Adrenal gland (tissue), 12 donors: Measurements from ENCODE around the gene BICDL1. TPM values are rescaled to one million over a fixed set of nuclear protein-coding genes. Genes with fewer than 3 reads are reported as not detected.

ENCODE experiments used
- DNase-seq, 7 donors: peaks; one replicate each; pipeline ENCODE4 v3.0.0-alpha.2; 2019 to 2020
- H3K27ac ChIP-seq, 5 donors: fragments of 200-600 bp; sonication (generic) in 4 of 5; 1 replicate in 3 of 5; 2 replicates in 2 of 5; pipeline versions ENCODE4 v1.5.1 to v1.8.0; 2016 to 2020; ENCODE audit warnings: mild to moderate bottlenecking in 1 of 5
- H3K27me3 ChIP-seq: fragments of 200-600 bp; 2 replicates; pipeline ENCODE4 v1.8.0; 2021
- H3K36me3 ChIP-seq, 2 donors: fragments of 200-600 bp; replicated peaks in 1 of 2; 1 replicate in 1 of 2; 2 replicates in 1 of 2; pipeline versions ENCODE4 v1.5.1 to v1.8.0; 2018 to 2022
- H3K4me1 ChIP-seq, 2 donors: fragments of 200-600 bp; replicated peaks in 1 of 2; 1 replicate in 1 of 2; 2 replicates in 1 of 2; pipeline versions ENCODE4 v1.5.1 to v1.8.0; 2018 to 2021
- H3K4me3 ChIP-seq, 4 donors: fragments of 200-600 bp; sonication (generic) in 3 of 4; one replicate each; pipeline ENCODE4 v1.5.1; 2016 to 2018
- H3K9me3 ChIP-seq, 3 donors: fragments of 200-600 bp; sonication (generic) in 1 of 3; replicated peaks in 1 of 3; 1 replicate in 2 of 3; 2 replicates in 1 of 3; pipeline versions ENCODE4 v1.5.1 to v1.8.0; 2016 to 2021
- POLR2A ChIP-seq, 2 donors: fragments of 450-650 bp; IDR thresholded peaks; one replicate each; pipeline ENCODE4 v1.6.1; 2017; ENCODE audit warnings: antibody characterized with exemption in 2 of 2, mild to moderate bottlenecking in 2 of 2, moderate library complexity in 1 of 2
- WGBS, 4 donors: extraction: QIAGEN DNeasy Blood & Tissue Kit in 2 of 4; methylation state at CpG; one replicate each; pipeline versions ENCODE4 v1.1.5 to v1.1.7; 2013 to 2017; 5-methylcytosine and 5-hydroxymethylcytosine counted together
- intact Hi-C, 2 donors: fragments of 100-400 bp; cut with DNase I; formaldehyde crosslinking; loops; one replicate each; pipeline versions ENCODE4 v1.14.1 to v1.15.0; 2022 to 2023
- polyA plus RNA-seq, 3 donors: library from polyadenylated mRNA; stranded (reverse); fragments of 200-250 nt in 2 of 3; fragments of 350-450 nt in 1 of 3; fragmentation: Illumina TruSeq in 1 of 3; extraction: RNeasy Lipid Tissue Mini Kit (QIAGEN cat#74804) in 1 of 3; gene quantifications; one replicate each; pipeline ENCODE4 v1.2.3, GENCODE V29; 2013 to 2014
- total RNA-seq, 9 donors: library from RNA; depleted of rRNA in 4 of 9; stranded (reverse); fragments of >200 nt in 4 of 9; fragments of 120-200 nt in 1 of 9; fragmentation: NEBNext Ultra II Directional in 1 of 9; extraction: Animal tissue kit (Norgen Biotek cat#: 25700) in 1 of 9; gene quantifications; one replicate each; pipeline versions ENCODE4 v1.1.0 to v1.2.4, GENCODE V29; 2013 to 2023
- TF ChIP-seq, protein P1 (sequence below), 6 experiments: fragments of 450-650 bp in 4 of 6; fragments of 200-600 bp in 2 of 6; sonication (generic) in 1 of 6; IDR thresholded peaks; 1 replicate in 5 of 6; 2 replicates in 1 of 6; pipeline versions ENCODE4 v1.5.1 to v1.8.0; 2016 to 2021; ENCODE audit warnings: antibody characterized with exemption in 6 of 6, mild to moderate bottlenecking in 2 of 6, moderate library complexity in 1 of 6
- donor health status: healthy with polysubstance abuse.
- donor health status: Bipolar disorder and iron deficiency.
- donor health status: DM: yes; HTN: yes; CAD: no.
- donor health status: DM: no; HTN: no; CAD: no.
- donor health status: DM: no; HTN: no; CAD: no.
- donor health status: DM: yes; HTN: yes; CAD: no.

The BICDL1 gene
- total and polyA plus RNA-seq, 12 donors: 0.35 to 24.0 (median 2.7) TPM

DNA sequence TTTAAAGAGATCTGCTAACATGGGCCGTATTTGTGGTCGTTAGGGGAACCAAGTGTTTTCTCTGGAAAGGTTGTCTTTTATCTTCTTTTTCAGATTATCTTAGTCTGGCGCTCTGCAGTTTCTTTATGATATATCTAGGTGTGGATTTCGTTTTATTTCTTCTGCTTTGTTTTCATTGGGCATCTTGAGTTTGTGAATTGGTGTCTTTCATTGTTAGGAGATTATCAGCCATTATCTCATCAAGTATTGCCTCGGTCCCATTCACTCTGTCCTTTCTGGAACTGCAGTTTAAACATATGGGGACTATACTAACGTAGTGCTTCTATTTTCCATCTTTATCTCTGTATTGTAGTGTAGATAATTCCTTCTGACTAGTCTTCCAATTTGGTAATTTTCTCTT lies 60.4 kb downstream of the BICDL1 start:
- H3K4me1 ChIP-seq: no peaks in the 10 kb centered on the region
- H3K27me3 ChIP-seq: no peaks in the 10 kb centered on the region
- WGBS, 4 donors: 81 to 92% (median 87%) methylated on average over 6 of the region's 6 CpGs
- no peak overlapping the region for H3K4me3 ChIP-seq
- H3K27ac ChIP-seq: no peak overlapping the region
- no peak for DNase-seq
- intact Hi-C loops: no loop called here
- H3K9me3 ChIP-seq: no peaks in the 10 kb centered on the region
- TF ChIP-seq, protein P1, sequence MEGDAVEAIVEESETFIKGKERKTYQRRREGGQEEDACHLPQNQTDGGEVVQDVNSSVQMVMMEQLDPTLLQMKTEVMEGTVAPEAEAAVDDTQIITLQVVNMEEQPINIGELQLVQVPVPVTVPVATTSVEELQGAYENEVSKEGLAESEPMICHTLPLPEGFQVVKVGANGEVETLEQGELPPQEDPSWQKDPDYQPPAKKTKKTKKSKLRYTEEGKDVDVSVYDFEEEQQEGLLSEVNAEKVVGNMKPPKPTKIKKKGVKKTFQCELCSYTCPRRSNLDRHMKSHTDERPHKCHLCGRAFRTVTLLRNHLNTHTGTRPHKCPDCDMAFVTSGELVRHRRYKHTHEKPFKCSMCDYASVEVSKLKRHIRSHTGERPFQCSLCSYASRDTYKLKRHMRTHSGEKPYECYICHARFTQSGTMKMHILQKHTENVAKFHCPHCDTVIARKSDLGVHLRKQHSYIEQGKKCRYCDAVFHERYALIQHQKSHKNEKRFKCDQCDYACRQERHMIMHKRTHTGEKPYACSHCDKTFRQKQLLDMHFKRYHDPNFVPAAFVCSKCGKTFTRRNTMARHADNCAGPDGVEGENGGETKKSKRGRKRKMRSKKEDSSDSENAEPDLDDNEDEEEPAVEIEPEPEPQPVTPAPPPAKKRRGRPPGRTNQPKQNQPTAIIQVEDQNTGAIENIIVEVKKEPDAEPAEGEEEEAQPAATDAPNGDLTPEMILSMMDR (IDR thresholded peaks at IDR 0.05): no peak
- no peak for TF ChIP-seq POLR2A (IDR thresholded peaks at IDR 0.05)
- H3K36me3 ChIP-seq: no peaks in the 10 kb centered on the region

DNA sequence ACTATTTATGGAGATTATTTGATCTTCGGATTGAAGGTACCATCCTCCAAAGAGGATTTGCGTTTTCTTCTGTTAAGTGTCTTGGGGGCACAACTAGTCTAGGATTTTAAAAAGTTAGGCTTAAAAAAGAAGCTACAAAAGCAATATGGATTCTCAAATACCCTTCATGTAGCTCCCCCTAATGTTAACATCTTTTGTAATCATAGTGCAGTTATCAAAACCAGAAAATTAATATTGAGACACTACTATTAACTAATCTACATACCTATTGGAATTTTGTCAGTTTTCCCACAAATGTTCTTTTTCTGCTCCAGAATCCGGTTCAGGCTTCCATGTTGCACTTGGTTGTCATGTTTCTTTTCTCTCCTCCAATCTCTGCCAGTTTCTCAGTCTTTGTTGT lies 62.5 kb downstream of the BICDL1 start:
- Histone ChIP-seq H3K4me1 (no peaks in the 10 kb centered on the region), H3K36me3 (no peaks in the 10 kb centered on the region), H3K4me3 (no peak overlapping the region), H3K27ac (no peak overlapping the region), H3K9me3 (no peaks in the 10 kb centered on the region), H3K27me3 (no peaks in the 10 kb centered on the region)
- DNase-seq: no peak
- intact Hi-C loops: no loop called here
- WGBS, 4 donors: 95 to 97% (median 95%) methylated on average over 3 of the region's 3 CpGs
- TF ChIP-seq, protein P1 (IDR thresholded peaks at IDR 0.05): no peak
- TF ChIP-seq POLR2A (IDR thresholded peaks at IDR 0.05): no peak

DNA sequence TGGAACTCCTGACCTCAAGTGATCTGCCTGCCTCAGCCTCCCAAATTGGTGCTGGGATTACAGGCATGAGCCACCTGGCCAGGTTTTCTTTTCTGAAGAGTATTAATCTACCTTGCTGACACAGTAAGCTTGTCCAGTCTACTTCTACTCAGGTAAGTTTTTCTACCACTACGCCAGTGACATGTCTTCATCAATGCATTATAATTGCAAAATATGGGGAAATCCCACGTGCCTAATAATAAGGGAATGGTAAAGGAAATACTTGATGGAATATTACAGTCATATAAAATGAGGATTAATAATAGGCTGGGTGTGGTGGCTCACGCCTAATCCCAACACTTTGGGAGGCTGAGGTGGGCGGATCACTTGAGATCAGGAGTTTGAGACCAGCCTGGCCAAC lies 65.3 kb downstream of the BICDL1 start:
- Histone ChIP-seq H3K27ac (no peak overlapping the region), H3K9me3 (no peaks in the 10 kb centered on the region), H3K4me1 (no peaks in the 10 kb centered on the region), H3K36me3 (no peaks in the 10 kb centered on the region), H3K27me3 (no peaks in the 10 kb centered on the region), H3K4me3 (no peak overlapping the region)
- intact Hi-C loops: no loop called here
- 90 to 95% (median 94%) methylated on average over 4 of the region's 4 CpGs for WGBS, 4 donors
- TF ChIP-seq, protein P1 (IDR thresholded peaks at IDR 0.05): no peak
- TF ChIP-seq POLR2A (IDR thresholded peaks at IDR 0.05): no peak
- DNase-seq: no peak

DNA sequence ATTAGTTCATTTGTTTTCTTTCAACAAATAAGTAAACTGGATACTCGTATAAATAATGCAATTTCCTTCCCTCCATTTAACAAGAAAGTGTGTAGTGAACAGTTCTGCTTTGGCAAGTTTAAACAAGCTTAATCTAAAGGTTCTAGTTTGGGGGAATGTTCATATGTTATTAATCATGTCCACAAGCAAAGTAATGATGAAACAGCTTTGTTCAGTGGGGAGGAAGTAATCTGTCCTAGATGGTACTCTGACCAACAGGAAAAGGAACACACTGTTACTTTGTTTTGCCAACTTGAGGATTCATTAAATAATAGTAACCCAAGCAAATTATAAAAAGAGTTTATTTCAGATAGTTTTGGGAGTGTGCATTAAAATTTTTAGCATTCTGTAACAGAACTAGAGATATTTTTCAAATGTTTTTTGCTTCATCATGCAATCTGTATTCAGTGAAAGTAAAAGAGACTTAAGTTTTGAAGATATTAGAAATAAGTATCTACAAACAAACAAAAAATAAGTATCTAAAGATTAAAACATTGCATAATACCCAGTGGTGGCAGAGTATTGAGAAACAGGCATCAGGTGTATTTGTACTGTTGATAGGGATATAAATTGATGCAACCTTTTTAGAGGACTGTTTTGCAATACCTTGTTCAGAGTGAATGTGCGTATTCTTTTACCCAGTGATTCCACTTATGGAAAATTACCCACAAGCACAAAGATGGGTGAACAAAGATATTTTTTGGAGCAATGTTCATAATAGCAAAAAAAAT lies 66.4 kb downstream of the BICDL1 start:
- intact Hi-C loops: no loop called here
- 75 to 81% (median 76%) methylated on average over 2 of the region's 2 CpGs for WGBS, 4 donors
- H3K36me3 ChIP-seq: no peaks in the 10 kb centered on the region
- no peaks in the 10 kb centered on the region for H3K27me3 ChIP-seq
- no peaks in the 10 kb centered on the region for H3K9me3 ChIP-seq
- TF ChIP-seq, protein P1 (IDR thresholded peaks at IDR 0.05): no peak
- no peak for TF ChIP-seq POLR2A (IDR thresholded peaks at IDR 0.05)
- no peak overlapping the region for H3K4me3 ChIP-seq
- no peaks in the 10 kb centered on the region for H3K4me1 ChIP-seq
- DNase-seq: no peak
- no peak overlapping the region for H3K27ac ChIP-seq
